Neural progenitor cell (in vitro differentiated cells): Measurements from ENCODE around the gene FAM131A.

Source experiments
- EZH2 ChIP-seq: fragments of 200-600 bp; sonication (generic); IDR thresholded peaks from 2 replicates; pipeline ENCODE4 v1.6.1; 2017; ENCODE audit warnings: antibody characterized with exemption, mild to moderate bottlenecking, moderate library complexity
- EZH2phosphoT487 ChIP-seq: fragments of 200-600 bp; sonication (generic); IDR thresholded peaks from 2 replicates; pipeline ENCODE4 v1.6.1; 2017; ENCODE audit warnings: antibody characterized with exemption
- TF ChIP-seq, protein P1 (sequence below): fragments of 200-600 bp; sonication (generic); IDR thresholded peaks from 2 replicates; pipeline ENCODE4 v1.5.1; 2017; ENCODE audit warnings: antibody characterized with exemption, mild to moderate bottlenecking

DNA sequence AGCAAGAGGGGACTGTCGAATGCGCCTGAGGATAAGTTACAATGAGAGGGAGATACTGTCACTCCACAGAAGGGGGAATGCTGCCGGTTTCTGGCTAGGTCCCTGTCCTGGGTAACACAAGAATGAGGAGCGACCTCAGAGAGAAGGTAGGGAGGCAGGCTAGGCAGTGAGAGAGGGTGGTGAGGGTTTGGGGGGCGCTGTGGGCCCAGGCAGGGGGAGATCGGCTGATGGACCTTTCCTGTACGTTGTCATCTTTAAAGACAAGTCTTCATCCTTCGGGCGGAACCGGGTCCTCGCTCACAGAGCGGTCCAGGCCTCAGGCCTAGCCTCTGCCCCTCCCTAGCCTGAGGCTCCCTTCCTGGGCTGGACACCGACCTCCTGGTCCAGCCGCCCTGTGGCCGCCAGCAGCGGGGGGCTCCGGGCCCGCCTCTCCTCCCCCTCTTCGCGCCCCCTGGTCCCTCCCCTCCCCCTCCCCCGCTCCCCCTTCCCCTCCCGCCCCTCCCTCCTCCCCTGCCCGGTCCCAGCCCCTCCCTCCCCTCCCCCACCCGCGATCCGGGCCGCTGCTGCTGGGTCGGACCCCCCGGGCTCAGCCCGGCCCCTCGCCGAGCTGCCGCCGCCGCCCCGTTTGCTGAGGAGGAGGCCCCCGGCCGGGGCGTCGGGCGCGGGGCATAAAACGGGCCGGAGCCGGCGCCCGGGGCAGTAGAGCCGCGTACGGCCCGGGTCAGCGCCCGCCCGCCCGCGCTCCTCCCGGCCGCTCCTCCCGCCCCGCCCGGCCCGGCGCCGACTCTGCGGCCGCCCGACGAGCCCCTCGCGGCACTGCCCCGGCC is 42.2 kb downstream of the FAM131A start, which contains the start of gene CHRD:
- TF ChIP-seq, protein P1, sequence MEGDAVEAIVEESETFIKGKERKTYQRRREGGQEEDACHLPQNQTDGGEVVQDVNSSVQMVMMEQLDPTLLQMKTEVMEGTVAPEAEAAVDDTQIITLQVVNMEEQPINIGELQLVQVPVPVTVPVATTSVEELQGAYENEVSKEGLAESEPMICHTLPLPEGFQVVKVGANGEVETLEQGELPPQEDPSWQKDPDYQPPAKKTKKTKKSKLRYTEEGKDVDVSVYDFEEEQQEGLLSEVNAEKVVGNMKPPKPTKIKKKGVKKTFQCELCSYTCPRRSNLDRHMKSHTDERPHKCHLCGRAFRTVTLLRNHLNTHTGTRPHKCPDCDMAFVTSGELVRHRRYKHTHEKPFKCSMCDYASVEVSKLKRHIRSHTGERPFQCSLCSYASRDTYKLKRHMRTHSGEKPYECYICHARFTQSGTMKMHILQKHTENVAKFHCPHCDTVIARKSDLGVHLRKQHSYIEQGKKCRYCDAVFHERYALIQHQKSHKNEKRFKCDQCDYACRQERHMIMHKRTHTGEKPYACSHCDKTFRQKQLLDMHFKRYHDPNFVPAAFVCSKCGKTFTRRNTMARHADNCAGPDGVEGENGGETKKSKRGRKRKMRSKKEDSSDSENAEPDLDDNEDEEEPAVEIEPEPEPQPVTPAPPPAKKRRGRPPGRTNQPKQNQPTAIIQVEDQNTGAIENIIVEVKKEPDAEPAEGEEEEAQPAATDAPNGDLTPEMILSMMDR, result no peak
- no peak for TF ChIP-seq EZH2
- TF ChIP-seq EZH2phosphoT487, result no peak
